ENCODE measurements around the gene ROBO2.

DNA sequence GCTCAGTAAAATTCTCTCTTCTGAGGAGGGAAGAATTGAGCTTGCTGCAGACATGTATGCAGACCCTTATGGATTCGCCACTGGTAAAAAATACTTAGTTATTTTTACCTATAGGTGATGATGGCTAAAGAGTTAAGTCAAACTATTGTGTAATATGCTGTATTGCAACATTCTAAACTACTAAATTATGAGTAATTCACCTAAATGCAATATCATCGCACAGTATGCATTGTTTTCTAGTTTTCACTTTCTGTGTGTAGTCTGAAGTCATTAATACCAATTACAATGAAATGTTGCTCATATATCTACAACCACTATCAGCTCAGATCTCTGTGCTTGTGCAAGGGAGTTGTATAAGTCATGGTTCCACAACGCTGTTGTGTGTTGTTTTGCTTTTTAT, 48.7 kb upstream of the ROBO2 start:
- TF ChIP-seq EZH2phosphoT487 (IDR thresholded peaks at IDR 0.05; ENCODE audit: low read depth, severe bottlenecking, unreplicated experiment) (no peak), EZH2 (IDR thresholded peaks at IDR 0.05; ENCODE audit: borderline replicate concordance) (no peak)
- TF ChIP-seq, protein P1, sequence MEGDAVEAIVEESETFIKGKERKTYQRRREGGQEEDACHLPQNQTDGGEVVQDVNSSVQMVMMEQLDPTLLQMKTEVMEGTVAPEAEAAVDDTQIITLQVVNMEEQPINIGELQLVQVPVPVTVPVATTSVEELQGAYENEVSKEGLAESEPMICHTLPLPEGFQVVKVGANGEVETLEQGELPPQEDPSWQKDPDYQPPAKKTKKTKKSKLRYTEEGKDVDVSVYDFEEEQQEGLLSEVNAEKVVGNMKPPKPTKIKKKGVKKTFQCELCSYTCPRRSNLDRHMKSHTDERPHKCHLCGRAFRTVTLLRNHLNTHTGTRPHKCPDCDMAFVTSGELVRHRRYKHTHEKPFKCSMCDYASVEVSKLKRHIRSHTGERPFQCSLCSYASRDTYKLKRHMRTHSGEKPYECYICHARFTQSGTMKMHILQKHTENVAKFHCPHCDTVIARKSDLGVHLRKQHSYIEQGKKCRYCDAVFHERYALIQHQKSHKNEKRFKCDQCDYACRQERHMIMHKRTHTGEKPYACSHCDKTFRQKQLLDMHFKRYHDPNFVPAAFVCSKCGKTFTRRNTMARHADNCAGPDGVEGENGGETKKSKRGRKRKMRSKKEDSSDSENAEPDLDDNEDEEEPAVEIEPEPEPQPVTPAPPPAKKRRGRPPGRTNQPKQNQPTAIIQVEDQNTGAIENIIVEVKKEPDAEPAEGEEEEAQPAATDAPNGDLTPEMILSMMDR (IDR thresholded peaks at IDR 0.05; ENCODE audit: poor library complexity), result no peak

Data from hepatocyte (in vitro differentiated cells).